GM23338 (cell line): ENCODE data around the gene AVP. TPM values are rescaled to one million over a fixed set of nuclear protein-coding genes. Genes with fewer than 3 reads are reported as not detected.

Experiments
- ATAC-seq: fragments of 200-7000 bp; cut with Tn5 transposase; 3 replicates; pipeline ENCODE4 v1.9.1; 2020
- DNase-seq: peaks from one replicate; pipeline ENCODE4 v3.0.0-alpha.2; 2015; ENCODE audit warnings: low spot score
- H2AFZ ChIP-seq: fragments of 200-600 bp; sonication (generic); 2 replicates; pipeline ENCODE4 v1.8.0; 2016; ENCODE audit warnings: antibody characterized with exemption, mild to moderate bottlenecking, moderate library complexity
- H3F3A ChIP-seq: fragments of 200-600 bp; sonication (generic); replicated peaks from 2 replicates; pipeline ENCODE4 v1.8.0; 2017; ENCODE audit warnings: antibody characterized with exemption, mixed run types, low read depth
- H3K27ac ChIP-seq: fragments of 200-600 bp; sonication (generic); 2 replicates; pipeline ENCODE4 v1.6.1; 2016; ENCODE audit warnings: low read depth
- H3K27me3 ChIP-seq: fragments of 200-600 bp; sonication (generic); 2 replicates; pipeline ENCODE4 v1.8.0; 2016; ENCODE audit warnings: mild to moderate bottlenecking, mixed run types, moderate library complexity; ENCODE audit not compliant: insufficient read depth
- H3K36me3 ChIP-seq: fragments of 200-600 bp; sonication (generic); 2 replicates; pipeline ENCODE4 v1.8.0; 2016; ENCODE audit warnings: mild to moderate bottlenecking; ENCODE audit not compliant: insufficient read depth
- H3K4me1 ChIP-seq: fragments of 200-600 bp; sonication (generic); 2 replicates; pipeline ENCODE4 v1.8.0; 2016; ENCODE audit warnings: mild to moderate bottlenecking, moderate library complexity; ENCODE audit not compliant: insufficient read depth
- H3K4me2 ChIP-seq: fragments of 200-600 bp; sonication (generic); 2 replicates; pipeline ENCODE4 v1.7.1; 2017; ENCODE audit warnings: mixed run types
- H3K4me3 ChIP-seq: fragments of 200-600 bp; sonication (generic); 2 replicates; pipeline ENCODE4 v1.6.1; 2016; ENCODE audit warnings: mixed run types
- H3K79me2 ChIP-seq: fragments of 200-600 bp; sonication (generic); replicated peaks from 2 replicates; pipeline ENCODE4 v1.8.0; 2017; ENCODE audit warnings: mild to moderate bottlenecking; ENCODE audit not compliant: insufficient read depth
- H3K9me2 ChIP-seq: fragments of 200-600 bp; sonication (generic); 2 replicates; pipeline ENCODE4 v1.8.0; 2017; ENCODE audit not compliant: insufficient read depth
- H4K20me1 ChIP-seq: fragments of 200-600 bp; sonication (generic); replicated peaks from 2 replicates; pipeline ENCODE4 v1.8.0; 2017; ENCODE audit warnings: mild to moderate bottlenecking; ENCODE audit not compliant: insufficient read depth
- H3K27ac Mint-ChIP-seq: 2 replicates; pipeline ENCODE4 v1.8.0; 2020; ENCODE audit warnings: inconsistent platforms, mild to moderate bottlenecking, moderate library complexity, mixed read lengths
- H3K27me3 Mint-ChIP-seq: 3 replicates; pipeline ENCODE4 v1.8.0; 2022; ENCODE audit warnings: low read depth, mild to moderate bottlenecking, moderate library complexity, mixed read lengths, inconsistent platforms; ENCODE audit not compliant: insufficient read depth, poor library complexity
- H3K36me3 Mint-ChIP-seq: 3 replicates; pipeline ENCODE4 v1.8.0; 2021; ENCODE audit warnings: low read depth, mild to moderate bottlenecking, inconsistent platforms, moderate library complexity, mixed read lengths
- H3K4me1 Mint-ChIP-seq: 3 replicates; pipeline ENCODE4 v1.8.0; 2020; ENCODE audit warnings: mild to moderate bottlenecking, inconsistent platforms, mixed read lengths
- H3K4me3 Mint-ChIP-seq: 3 replicates; pipeline ENCODE4 v1.8.0; 2021; ENCODE audit warnings: moderate library complexity, mild to moderate bottlenecking, inconsistent platforms, mixed read lengths
- H3K9me3 Mint-ChIP-seq: 3 replicates; pipeline ENCODE4 v1.8.0; 2020; ENCODE audit warnings: moderate library complexity, mild to moderate bottlenecking, inconsistent platforms, mixed read lengths
- CTCF ChIP-seq, 2 experiments: fragments of 200-600 bp in 1 of 2; sonication (generic) in 1 of 2; conservative IDR thresholded peaks; 2 replicates each; pipeline versions ENCODE4 v1.5.1 to v1.6.1; 2016 to 2017; ENCODE audit warnings: antibody characterized with exemption in 2 of 2, low read depth in 2 of 2, mild to moderate bottlenecking in 2 of 2, moderate library complexity in 1 of 2
- NANOG ChIP-seq: IDR thresholded peaks from 2 replicates; pipeline ENCODE4 v1.6.1; 2016; ENCODE audit warnings: antibody characterized with exemption, borderline replicate concordance
- ZNF114 ChIP-seq: fragments of 250-450 bp; sonication (Bioruptor Pico); IDR thresholded peaks from 2 replicates; pipeline ENCODE4 v1.5.0; 2020; ENCODE audit warnings: mild to moderate bottlenecking, moderate library complexity
- ZNF331 ChIP-seq: fragments of 250-450 bp; sonication (Bioruptor Pico); IDR thresholded peaks from 2 replicates; pipeline ENCODE4 v1.5.0; 2020; ENCODE audit warnings: low read depth, mild to moderate bottlenecking, moderate library complexity
- ZNF462 ChIP-seq: fragments of 250-450 bp; sonication (Bioruptor Pico); IDR thresholded peaks from 2 replicates; pipeline ENCODE4 v1.5.0; 2020; ENCODE audit warnings: mild to moderate bottlenecking, moderate library complexity
- polyA plus RNA-seq: library from polyadenylated mRNA; unstranded; fragments of >200 nt; fragmentation: Nextera tagmentation; extraction: Ambion mirVana; gene quantifications from 2 replicates; pipeline ENCODE4 v1.2.1, GENCODE V29; 2016
- total RNA-seq: library from RNA; depleted of rRNA; stranded (reverse); fragments of >200 nt; shearing (Covaris generic); gene quantifications from 2 replicates; pipeline ENCODE4 v1.2.3, GENCODE V29; 2014

Gene AVP
- total and polyA plus RNA-seq, 2 experiments from 2014 or later: 0.60 TPM; not detected in 1

- Mint-ChIP-seq H3K9me3 (no peaks in the 10 kb centered on the region), H3K4me1 (peaks cover 5% of the 10 kb centered on the region), H3K4me3 (no peak overlapping the region), H3K36me3 (peaks cover 36% of the 10 kb centered on the region), H3K27me3 (peaks cover 4% of the 10 kb centered on the region), H3K27ac (no peak overlapping the region)
- Histone ChIP-seq H3K79me2 (peaks cover 11% of the 10 kb centered on the region), H3K4me1 (no peaks in the 10 kb centered on the region), H3K36me3 (peaks cover 18% of the 10 kb centered on the region; the same call in 1 of the 2 replicates), H3K4me2 (no peak overlapping the region), H3K27me3 (no peaks in the 10 kb centered on the region), H3K9me2 (no peaks in the 10 kb centered on the region), H2AFZ (no peak overlapping the region), H3K4me3 (no peak overlapping the region), H4K20me1 (peaks cover 10% of the 10 kb centered on the region), H3F3A (peaks cover 11% of the 10 kb centered on the region; the same call in 1 of the 2 replicates), H3K27ac (peak overlapping the region; percentile 39; the same call in 1 of the 2 replicates)
- TF ChIP-seq NANOG: no peak
- TF ChIP-seq ZNF114 (CRISPR knock-in tag): no peak
- TF ChIP-seq ZNF462: no peak
- no peak for TF ChIP-seq ZNF331 (CRISPR knock-in tag)
- TF ChIP-seq CTCF (conservative IDR thresholded peaks at IDR 0.05; ENCODE audit: low read depth in 2 of 2): no peak
- ATAC-seq (no peak), DNase-seq (no peak)
Measured at GRCh38 chr20:3051385-3052019, 33.0 kb downstream of the AVP start.
